GM12801 (cell line): ENCODE data around the gene TMEM271.

Experiments
- TF ChIP-seq, protein P1 (sequence below): IDR thresholded peaks from one replicate; pipeline ENCODE4 v1.5.1; 2011; ENCODE audit warnings: control low read depth; ENCODE audit not compliant: insufficient read length; ENCODE audit errors: extremely low read depth

The TMEM271 gene

DNA sequence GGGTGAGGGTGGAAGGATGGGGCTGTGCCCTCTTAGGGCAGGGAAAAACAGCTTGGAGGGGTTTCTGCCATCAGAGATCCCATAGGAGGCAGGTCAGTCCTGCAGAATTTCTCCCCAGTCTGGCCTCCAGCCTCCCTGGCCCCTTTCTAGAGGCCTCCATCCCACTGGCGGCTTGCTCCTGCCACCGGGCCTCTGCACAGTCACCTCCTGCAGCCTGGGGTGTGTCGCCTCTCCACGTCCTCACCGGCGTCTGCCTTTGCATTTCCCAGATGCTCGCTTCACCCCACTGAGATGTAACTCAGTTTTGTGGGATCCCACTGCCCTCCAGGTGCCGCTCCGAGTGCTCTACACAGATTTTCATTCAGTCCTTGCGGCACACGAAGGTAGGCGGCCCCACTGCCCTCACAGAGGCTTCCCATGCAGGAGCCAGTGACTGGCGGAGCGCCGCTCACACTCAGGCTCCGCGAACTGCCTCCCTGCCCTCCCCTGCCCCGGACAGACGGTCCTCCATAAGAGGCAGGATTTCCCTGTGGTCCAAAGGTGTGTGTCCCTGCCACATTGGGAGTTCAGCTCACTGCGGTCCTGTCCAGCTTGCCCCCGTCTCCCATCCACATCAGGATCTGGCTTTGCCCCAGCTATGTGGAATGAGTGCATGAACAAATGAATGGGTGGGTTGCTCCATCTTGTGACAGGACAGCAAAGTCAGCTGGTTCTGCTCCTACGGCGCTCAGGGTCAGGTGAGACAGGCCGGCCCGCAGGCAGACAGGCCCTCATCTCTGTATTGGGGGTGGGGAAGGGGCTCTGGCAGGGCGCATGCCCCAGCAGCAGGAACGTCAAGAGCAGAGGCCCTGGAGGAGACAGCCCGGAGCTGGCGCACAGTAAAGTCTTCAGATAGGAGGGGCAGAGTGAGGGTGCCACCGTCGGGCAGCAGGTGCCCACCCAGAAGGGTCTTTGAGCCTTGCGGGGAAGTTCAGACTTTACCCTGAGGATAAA is 2.7 kb upstream of the TMEM271 start:
- TF ChIP-seq, protein P1, sequence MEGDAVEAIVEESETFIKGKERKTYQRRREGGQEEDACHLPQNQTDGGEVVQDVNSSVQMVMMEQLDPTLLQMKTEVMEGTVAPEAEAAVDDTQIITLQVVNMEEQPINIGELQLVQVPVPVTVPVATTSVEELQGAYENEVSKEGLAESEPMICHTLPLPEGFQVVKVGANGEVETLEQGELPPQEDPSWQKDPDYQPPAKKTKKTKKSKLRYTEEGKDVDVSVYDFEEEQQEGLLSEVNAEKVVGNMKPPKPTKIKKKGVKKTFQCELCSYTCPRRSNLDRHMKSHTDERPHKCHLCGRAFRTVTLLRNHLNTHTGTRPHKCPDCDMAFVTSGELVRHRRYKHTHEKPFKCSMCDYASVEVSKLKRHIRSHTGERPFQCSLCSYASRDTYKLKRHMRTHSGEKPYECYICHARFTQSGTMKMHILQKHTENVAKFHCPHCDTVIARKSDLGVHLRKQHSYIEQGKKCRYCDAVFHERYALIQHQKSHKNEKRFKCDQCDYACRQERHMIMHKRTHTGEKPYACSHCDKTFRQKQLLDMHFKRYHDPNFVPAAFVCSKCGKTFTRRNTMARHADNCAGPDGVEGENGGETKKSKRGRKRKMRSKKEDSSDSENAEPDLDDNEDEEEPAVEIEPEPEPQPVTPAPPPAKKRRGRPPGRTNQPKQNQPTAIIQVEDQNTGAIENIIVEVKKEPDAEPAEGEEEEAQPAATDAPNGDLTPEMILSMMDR, result no peak

DNA sequence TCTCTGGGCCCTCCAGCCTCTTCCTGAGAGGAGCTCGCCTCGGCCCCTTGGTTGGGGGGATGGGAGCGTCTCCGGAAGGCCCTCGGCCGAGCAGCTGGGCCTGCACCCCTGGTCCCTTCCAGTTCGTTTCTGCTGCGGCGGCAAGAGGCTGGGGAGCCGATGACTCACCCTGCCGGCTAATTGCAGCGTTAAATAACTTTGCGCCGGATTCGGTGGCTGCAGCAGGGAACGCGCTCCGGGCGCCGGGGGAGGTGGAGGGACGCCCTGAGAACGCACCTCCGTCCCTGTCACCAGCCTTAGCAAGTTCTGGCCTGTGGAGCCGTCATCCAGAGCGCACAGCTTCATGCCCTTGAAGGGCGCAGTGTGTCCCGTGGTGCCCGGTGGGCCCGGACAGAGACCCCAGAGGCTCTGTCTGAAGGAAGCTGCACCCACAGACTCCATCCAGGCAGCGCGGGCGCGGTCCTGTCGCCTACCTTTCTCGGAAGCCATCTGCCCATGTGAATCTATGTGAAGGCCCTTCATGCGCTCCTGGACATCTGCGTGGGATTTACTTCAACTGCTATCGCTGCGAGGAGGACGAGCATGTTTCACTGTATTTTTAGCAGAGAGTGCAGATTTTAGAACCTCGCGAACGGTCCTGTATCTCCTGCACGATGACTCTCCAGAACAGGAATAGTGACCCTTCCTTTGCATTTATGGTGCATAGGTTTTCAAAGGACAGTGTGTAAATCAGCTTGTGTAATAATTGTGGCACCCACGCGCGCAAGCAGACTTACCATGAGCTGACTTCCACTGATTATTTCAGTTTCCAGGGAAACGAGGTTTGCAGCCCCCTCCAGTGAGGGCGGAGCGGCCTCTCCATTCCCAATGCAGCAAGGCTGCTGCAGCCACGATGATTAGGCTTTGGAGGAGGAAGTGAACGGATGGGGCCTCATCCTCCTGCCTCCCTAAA is 1.7 kb upstream of the TMEM271 start:
- TF ChIP-seq, protein P1, result no peak

DNA sequence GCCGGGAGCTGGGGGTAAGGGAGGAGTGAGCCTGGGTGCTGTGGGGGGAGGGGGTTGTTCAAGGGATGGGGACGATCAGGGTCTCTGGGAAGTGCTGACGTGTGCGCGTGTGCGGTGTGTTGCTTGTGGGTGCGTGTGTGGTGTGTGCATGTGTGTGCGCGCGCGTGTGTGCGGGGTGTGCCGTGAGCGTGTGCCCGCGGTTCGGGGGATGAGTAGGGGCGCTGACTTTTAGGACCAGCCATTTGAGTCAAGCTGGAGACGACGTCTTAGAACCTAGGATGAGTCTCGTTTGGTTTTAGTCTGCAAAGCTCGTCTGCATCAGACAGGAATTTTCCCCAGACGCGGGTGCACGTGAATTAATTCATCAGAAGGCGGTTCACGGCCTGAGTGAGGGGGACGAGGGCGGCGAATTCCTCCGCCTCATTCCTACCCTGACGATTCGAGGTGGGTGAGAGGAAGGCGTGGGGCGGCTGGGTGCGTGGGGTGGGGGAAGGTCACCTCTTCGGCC is 950 bp upstream of the TMEM271 start:
- TF ChIP-seq, protein P1, result no peak

DNA sequence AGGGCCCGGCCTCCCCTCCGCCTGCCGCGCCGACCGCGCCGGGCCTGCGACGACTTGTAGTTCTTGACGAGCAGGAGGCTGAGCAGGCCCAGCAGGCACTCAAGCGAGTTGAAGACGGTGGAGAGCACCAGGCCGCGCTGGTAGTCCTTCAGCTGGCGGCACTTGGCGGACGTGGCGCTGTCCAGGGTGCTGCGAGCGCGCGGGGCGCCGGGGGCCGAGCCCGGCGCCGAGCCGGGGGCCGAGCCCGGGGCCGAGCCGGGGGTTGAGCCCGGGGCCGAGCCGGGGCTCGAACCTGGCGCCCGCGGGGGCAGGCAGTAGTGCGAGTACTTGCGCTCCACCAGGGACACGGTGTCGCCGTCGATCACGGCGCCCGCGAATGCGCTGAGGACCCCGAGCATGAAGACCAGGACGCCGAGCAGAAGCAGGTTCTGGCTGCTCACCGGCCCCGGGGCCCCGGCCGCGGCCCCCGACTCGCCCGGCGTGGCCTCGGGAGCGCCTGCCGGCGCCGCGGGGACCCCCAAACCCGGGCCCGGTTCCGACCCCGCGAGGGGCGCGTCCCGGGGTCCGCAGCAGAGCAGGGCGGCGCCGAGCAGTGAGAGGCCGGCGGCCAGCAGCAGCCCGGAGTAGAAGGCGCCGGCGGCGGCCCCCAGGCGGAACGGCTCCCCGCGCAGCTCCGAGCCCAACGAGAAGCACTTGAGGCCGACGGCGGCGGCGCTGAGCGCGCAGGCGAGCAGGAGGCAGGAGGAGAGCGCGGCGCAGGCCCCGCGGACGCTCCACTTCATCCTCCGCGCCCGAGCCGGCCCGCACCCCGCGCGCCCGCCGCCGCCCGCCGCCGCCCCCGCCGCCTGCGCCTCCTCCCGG is 584 bp downstream of the TMEM271 start:
- TF ChIP-seq, protein P1, result no peak

DNA sequence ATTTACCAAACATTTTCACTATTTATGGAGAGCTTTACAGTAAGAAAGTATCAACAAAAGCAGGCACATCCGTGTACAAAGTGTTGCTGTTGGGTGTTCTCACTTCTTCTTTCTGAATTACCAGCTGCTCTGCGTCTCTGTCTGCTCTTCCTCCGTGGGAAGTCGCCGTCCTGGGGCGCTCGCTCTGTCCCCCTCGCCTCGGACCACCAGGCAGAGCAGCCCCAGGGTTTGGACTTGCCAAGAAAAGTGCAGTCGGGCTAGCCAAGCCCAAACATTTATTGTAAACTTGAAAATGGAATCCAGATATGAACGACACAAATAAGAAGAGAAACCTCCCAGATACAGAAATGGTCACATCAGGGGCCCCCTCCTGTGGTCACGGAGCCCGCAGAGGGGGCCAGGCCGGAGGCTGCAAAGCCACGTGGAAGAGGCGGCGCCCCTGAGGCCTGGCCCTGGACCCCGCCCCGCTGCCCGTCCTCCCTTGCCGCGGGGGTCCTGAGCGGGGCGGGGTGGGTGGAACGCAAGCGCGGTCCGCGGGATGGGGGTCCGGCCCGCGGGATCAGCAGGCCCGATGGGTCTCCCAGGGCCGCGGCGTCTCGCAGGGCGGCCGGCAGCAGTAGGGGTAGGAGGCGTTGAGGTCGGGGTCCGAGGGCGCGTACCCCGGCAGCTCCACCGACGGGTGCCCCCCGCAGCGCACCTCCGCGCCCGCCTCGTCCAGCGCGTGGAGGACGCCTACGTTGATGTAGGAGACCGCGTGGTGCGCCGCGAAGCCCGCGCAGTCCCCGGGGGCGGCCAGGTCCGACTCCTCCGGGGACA is 1.5 kb downstream of the TMEM271 start:
- TF ChIP-seq, protein P1, result no peak

DNA sequence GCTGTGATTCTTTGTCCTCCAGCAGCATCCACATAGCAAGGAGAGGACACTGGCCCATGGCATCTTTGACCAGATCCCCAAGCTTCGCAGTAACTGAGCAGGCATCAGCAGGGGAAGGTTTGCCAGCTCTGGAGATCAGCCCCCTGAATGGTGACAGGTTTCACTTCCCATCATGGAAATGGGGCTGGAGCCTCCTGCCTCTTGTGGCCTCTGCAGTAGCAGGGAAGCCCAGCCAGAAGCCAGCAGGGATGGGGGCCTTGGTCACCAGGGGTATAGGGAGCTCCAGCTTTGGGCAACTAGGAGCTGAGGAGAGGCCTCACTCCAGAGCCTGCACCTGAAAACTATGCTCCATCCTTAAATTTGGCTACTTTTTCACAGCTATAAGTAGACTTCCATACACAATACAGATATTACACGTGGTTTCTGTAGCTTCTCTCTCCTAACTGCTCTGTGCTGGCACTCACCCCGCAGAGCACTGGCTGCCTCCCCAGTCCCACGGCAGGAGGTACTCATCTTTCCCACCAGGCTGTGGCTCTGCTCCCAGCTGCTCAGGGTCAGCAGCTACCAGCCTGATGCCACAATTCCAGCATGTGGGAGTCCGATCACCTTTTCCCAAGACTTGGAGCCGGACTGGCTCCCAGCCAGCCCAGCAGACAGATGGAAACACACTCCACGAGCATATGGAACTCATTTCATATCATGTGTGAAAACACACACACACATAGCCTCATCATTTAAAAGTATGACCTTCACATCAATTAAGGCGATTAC is 2.8 kb downstream of the TMEM271 start:
- TF ChIP-seq, protein P1, result no peak
